ENCODE results near the gene AAR2.
A peak's percentile ranks its signal among the peaks of the same experiment; 100 is the strongest.

Gene AAR2

DNA sequence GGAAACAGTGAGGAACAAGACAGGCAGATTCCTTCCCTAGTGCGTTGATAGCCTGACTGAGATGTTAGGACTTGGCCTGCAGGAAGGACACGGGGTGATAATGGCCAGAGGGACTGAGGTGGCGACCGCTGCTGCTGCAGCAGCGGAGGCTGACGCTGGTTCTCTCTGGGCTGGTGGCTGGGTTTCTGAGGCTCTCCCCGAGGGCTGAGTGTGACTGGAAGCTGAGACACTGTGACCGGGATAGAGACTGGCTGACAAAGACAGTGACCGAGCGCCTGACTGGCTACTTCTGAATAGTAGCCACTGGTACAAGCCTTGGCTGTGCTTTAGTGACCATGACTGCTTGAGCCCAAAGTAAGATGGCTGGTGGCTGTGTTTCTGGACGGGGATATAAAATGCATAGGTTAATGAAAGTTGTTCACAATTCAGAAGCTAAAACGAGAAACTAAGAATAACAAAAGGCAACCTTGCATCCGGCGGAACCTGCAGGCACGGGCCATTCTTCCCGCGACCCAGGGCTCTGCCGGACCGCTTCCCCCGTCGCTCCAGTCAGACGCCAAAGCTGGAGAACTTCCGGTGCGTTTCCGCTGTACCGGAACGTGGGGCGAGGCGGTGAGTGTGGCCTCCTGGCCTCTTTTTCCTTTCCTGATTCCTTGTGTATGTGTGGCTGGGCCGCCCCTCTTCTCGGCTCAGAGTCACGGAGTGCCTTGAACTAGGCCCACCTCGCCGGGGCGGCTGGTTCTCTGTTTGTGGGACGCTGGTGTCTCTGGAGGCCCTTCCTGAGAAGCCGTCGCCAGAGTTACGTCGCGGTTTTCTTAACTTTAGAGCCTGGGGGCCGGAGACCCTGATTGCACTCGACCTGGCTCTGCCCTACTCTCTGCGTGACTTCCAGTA lies at the start of gene AAR2:
AAR2 (plus strand) TSS at position 587 of the 894 bp plus-strand sequence. CDS start 3,391 bp downstream, outside the sequence.
- no peak for DNase-seq

DNA sequence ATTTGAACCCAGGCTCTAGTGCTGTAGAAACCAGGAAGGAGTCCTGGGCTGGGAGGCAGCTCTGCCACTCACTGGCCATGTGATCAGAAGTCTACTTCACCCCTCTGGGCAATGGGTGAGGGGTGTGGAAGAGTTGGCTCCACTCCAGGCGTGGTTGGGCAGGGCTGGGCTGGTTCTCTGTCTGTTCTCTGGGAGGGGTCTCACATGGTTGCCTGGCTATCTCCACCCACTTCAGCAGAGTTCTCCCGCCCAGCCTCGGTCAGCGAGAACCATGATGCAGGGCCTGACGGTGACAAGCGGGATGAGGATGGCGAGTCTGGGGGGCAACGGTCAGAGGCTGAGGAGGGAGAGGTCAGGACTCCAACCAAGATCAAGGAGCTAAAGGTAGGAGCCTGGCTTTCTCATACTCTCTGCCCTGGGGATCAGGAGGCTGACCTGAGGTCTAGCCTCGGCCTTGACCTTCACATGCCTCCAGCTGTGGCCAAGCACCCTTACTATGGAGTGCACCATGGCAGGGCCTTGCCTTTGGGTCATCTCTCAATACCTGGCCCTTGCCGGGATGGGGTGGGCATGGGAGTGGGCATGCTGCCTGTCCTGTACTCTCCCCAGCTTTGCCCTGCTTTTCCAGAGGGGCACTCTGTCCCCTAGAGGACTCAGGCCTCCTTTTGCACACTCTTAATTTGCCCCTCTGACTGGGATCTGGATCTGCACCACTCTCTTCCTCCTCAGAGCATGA lies 42.1 kb upstream of the AAR2 start:
- DNase-seq: no peak

GRCh38 chr20:36196676-36197075 lies 39.6 kb upstream of the AAR2 start:
- DNase-seq: no peak

- no peak for DNase-seq
Observed at GRCh38 chr20:36197271-36197670, 39.0 kb upstream of the AAR2 start.

DNA sequence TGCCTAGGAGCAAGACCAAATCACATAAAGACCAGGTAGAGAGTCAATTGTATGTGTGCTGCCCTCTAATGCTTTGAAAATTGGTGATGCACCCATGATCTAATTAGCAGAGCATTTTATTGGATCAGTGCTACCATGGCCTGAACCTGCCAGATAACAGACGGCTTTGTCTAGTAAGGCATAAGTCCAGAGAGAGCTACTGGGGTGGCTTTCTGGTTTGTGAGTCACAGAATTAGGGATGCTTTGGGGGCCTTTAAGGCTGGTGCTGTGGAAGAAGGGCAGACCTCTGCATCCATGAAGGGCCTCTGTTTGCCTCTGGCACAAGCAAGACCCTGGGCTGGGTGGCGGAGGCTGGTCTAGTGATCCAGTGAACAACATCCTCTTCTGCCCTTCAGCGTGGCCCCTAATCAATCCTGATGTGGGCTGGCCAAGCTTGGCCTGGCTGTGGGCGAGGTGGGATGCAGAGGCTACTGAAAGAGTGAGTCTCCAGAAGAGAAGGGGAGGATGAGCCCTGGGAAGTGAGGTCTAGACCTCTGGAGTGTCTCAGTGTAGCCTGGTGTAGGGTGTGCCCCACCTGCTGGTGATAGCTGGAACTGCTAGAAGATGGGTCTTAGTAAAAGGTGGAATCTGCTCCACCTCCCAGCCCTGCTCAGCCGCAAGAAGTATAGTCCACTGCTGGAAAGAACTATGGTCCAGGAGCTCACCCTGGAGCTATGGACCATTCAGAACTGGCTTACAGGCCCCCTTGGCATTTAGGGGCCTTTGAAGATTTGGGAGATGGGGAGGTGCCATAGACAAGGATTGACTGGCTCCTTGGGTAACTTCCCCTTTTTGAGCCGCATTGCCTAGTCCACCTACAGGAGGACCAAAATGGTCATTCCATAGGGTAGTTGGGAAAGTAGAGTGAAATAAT lies 36.7 kb upstream of the AAR2 start:
- DNase-seq: no peak

DNA sequence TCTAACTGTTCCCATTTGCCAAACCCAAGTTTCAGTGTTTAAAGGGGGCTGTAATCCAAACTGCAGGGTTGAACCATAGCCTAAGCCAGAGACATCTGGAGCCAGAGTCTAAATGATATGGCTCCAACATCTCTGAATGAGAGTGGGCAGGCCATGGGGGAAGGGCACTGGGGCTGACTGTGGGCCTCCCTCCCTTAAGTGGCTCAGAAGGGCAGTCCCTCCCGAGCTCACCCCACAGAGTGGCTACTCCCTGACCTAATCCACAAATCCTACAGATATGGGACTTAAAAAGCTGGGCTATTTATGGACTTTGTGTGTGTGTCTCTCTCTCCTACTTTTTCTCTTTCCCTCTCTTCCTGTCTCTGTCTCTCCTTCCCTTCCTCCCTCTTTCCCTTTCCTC lies 35.8 kb upstream of the AAR2 start:
- DNase-seq: no peak

GRCh38 chr20:36201198-36201597 lies 35.1 kb upstream of the AAR2 start:
- DNase-seq: no peak

DNA sequence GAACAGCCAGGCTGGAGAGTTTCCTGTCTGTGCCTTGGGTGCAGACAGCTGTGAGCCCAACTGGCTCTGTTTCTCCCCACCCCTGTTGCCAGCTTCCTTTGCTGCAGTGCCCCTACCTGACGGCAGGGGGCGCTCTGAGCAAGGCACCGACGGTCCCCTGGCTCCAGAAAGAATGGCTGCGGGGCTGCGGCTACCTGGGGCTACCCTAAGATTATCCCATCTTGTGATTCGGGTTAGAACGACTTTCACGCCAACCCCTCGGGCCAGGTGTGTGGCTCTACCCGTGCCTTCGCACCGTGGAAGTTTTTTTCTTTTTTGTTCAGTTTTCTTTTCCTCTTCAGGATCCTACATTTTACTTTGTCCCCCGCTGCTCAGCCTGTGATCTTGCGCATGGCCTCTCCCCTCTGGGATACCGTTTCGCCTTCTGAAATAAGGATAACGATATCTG lies 33.4 kb upstream of the AAR2 start:
- DNase-seq: no peak

DNA sequence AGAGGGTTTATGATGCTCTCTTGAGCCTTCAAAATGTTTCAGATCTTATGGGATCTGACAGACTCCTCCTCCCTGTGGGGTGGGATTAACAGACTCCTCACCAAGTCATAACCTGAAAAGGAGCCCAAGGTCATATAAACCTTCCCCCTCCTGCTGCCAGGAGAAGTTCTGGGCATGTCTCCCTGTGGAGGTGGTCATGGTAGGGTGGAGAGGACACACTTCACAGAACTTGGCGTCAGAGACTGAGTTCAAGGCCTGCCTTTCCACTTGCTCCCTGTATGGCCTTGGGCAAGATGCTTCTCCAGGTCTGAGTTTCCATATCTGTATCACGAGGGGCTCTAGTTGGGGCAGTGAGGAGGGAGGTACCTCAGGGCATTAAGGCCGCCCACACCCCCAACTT lies 32.4 kb upstream of the AAR2 start:
- DNase-seq: no peak

GRCh38 chr20:36205026-36205425 lies 31.3 kb upstream of the AAR2 start:
- no peak for DNase-seq

DNA sequence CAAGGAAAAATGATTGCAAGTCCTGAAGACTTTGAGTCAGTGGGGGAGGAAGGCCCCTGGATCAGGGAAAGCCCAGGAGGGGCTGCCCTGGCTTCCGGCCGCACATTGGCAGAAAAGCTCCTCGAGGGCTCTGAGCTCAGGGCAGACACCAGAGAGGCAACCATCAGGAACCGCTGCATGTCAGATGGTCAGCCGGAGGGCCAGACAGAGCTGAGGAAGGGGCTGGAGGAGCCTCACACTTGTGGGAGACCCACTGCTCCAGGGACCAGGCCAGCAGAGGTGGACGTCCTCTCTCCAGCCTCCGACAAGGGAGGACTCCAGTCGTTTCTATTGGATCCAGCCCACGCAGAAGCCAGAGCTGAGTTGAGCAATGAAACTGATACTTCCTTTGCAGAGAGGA lies 30.2 kb upstream of the AAR2 start:
- no peak for DNase-seq

DNA sequence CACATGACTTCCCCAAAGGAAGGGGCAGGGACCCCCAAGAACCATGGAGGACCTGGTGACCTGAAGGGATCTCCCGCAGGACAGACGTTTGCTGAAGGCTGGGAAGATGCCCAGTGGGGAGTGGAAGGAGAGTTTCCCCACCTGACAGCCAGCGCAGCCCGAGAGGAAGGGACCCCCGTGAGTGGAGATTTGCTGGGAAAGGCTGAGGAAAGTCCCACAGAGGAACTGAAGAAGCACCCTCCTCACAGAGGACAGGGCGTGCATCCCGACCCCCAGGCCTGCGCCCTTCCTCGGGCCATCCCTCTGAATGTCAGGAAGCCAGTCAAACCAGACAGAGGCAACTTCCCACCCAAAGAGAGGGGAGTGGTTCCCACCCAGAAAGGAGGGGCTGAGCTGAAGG lies 29.6 kb upstream of the AAR2 start:
- DNase-seq: no peak

- no peak for DNase-seq
Observed at GRCh38 chr20:36207602-36208001, 28.7 kb upstream of the AAR2 start.

GRCh38 chr20:36208257-36208656 lies 28.0 kb upstream of the AAR2 start:
- DNase-seq: no peak

DNA sequence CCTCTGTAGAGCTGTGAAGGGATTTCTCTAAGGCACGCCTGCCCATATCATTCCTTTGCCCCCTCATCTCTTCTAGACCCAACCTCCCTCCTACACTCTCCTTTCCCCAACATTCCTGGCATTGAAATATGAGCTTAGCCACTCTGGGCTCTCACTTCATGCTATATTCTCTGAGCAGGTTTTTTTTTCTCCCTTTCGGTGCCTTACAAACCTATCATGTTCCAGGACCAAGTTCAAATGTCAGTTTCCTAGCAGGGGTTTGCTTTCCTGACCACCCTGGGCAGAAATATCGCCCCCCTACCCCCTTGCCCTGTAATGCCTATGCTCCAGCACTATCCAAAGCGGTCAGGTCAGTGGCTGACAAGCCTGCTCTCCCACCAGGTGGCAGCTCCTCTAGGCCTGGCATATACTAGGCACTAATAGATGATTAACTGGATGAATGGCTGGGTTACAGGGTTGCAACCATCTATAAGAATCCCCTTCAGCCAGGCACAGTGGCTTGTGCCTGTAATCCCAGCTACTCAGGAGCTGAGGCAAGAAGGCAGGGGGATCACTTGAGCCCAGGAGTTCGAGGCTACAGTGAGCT lies 25.7 kb upstream of the AAR2 start:
- DNase-seq: peak; percentile 5

- no peak for DNase-seq
Observed at GRCh38 chr20:36213362-36213761, 22.9 kb upstream of the AAR2 start.

GRCh38 chr20:36214684-36215256 lies 21.5 kb upstream of the AAR2 start:
- DNase-seq: no peak

DNA sequence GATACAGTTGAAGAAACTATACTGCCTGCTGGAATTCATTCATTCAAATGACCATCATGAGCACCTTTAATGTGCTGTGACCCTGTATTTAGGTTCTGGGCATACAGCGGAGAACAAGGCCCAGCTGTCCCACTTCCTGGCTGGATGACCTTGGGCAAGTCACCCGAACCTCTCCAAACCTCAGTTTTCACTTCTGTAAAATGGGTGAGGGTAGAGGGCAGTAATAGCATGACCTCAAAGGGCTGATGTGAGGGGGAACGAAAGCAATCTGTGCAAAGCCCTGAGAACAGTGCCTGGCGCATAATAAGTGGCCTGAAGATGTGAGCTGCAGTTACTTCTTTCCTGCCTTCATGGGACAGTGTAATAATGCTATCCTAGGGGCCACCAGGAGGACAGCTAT lies 20.5 kb upstream of the AAR2 start:
- no peak for DNase-seq

- no peak for DNase-seq
Observed at GRCh38 chr20:36216314-36217025, 19.8 kb upstream of the AAR2 start.

DNA sequence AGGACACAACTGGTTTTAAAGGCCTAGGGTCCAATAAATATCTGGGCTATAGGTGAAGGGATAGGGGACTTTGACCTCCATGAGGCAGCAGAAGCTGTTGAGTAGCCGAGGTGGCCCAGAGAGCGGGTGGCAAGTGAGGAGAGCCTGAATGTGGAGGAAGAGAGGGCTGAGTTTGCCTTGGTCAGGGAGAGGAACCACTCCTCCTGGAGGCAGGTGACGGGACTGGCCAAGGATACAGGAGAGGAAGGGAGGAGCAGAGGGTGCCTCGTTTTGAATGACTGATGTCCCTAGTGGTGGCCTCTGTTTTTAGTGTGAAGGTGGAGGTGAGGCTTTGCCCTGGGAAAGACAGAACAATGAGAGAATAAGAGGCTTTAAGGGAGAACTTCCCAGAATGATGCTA lies 19.1 kb upstream of the AAR2 start:
- DNase-seq: no peak

DNA sequence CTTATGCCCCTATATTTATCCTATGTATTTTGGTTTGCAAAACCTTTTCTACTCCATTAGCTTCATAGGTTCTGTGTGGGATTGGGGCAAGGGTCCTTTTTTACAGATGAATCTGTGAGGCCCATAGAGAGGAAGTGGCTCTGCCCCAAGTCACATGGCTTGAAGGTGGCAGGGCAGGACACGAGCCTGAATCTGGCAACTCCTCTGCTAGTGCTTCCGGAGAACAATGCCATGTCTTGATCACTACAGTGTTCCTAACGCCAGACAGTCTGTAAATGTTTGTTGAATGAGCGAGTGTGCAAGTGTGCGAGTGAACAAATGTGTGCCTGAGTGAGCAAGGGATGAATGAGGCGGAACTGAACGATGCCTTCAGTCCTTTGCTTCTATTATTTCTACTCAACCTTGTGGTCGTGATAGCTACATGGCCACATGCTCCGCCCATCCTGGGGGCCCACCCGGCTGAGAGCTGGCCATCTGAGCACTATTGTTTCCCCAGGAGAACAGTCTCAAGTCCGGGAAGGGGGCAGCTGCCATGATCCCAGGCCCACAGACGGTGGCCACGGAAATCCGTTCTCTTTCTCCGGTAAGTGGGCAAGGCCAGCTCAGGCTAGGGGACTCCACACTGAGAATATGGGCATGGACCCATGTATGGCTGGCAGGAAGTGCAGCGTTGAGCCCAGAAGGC lies 17.8 kb upstream of the AAR2 start:
- no peak for DNase-seq
